Loucy (cell line): ENCODE results near the gene GNA14.

Source experiments
- H2AFZ ChIP-seq: fragments of 200-600 bp; sonication (generic); 2 replicates; pipeline ENCODE4 v1.6.0; 2016; ENCODE audit warnings: antibody characterized with exemption, mild to moderate bottlenecking, low read length, moderate library complexity
- H3F3A ChIP-seq: fragments of 200-600 bp; 2 replicates; pipeline ENCODE4 v1.6.0; 2016; ENCODE audit warnings: antibody characterized with exemption, low read depth, mild to moderate bottlenecking
- H3K27me3 ChIP-seq: fragments of 200-600 bp; sonication (generic); 2 replicates; pipeline ENCODE4 v1.6.1; 2014; ENCODE audit warnings: low read length, mild to moderate bottlenecking; ENCODE audit not compliant: insufficient read depth, poor library complexity, severe bottlenecking
- H3K36me3 ChIP-seq: fragments of 200-600 bp; sonication (generic); 2 replicates; pipeline ENCODE4 v1.6.1; 2016; ENCODE audit warnings: low read length; ENCODE audit not compliant: insufficient read depth
- H3K4me1 ChIP-seq: fragments of 200-600 bp; sonication (generic); 2 replicates; pipeline ENCODE4 v1.5.1; 2014; ENCODE audit warnings: low read length, mild to moderate bottlenecking; ENCODE audit not compliant: insufficient read depth, poor library complexity, severe bottlenecking
- H3K4me2 ChIP-seq: fragments of 200-600 bp; sonication (generic); 2 replicates; pipeline ENCODE4 v1.6.0; 2014; ENCODE audit warnings: antibody characterized with exemption, low read length, low read depth, mild to moderate bottlenecking; ENCODE audit not compliant: poor library complexity, severe bottlenecking
- H3K4me3 ChIP-seq: fragments of 200-600 bp; sonication (generic); 2 replicates; pipeline ENCODE4 v1.5.1; 2014; ENCODE audit warnings: low read length, mild to moderate bottlenecking, mixed read lengths; ENCODE audit not compliant: poor library complexity, severe bottlenecking
- H3K79me2 ChIP-seq: fragments of 200-600 bp; sonication (generic); 2 replicates; pipeline ENCODE4 v1.6.1; 2014; ENCODE audit warnings: low read length; ENCODE audit not compliant: insufficient read depth
- H3K9ac ChIP-seq: fragments of 200-600 bp; sonication (generic); 2 replicates; pipeline ENCODE4 v1.6.0; 2014; ENCODE audit warnings: mild to moderate bottlenecking, low read depth, low read length, moderate library complexity; ENCODE audit not compliant: poor library complexity, severe bottlenecking
- H3K9me2 ChIP-seq: fragments of 200-600 bp; sonication (generic); replicated peaks from 2 replicates; pipeline ENCODE4 v1.6.1; 2016; ENCODE audit warnings: low read depth, low read length, mixed read lengths
- H3K9me3 ChIP-seq: fragments of 200-600 bp; sonication (generic); 2 replicates; pipeline ENCODE4 v1.6.1; 2014; ENCODE audit warnings: mild to moderate bottlenecking, antibody characterized with exemption, low read length, low read depth; ENCODE audit not compliant: insufficient read depth
- H4K20me1 ChIP-seq: fragments of 200-600 bp; sonication (generic); 2 replicates; pipeline ENCODE4 v1.6.0; 2014; ENCODE audit warnings: antibody characterized with exemption, low read length, mild to moderate bottlenecking; ENCODE audit not compliant: insufficient read depth, poor library complexity, severe bottlenecking
- EZH2phosphoT487 ChIP-seq: fragments of 200-600 bp; IDR thresholded peaks from 2 replicates; pipeline ENCODE4 v1.6.1; 2018; ENCODE audit warnings: antibody characterized with exemption, mild to moderate bottlenecking, moderate library complexity, borderline replicate concordance
- TF ChIP-seq, protein P1 (sequence below): fragments of 200-600 bp; sonication (generic); conservative IDR thresholded peaks from 2 replicates; pipeline ENCODE4 v1.5.1; 2014; ENCODE audit warnings: mild to moderate bottlenecking, antibody characterized with exemption, low read length

Gene GNA14

DNA sequence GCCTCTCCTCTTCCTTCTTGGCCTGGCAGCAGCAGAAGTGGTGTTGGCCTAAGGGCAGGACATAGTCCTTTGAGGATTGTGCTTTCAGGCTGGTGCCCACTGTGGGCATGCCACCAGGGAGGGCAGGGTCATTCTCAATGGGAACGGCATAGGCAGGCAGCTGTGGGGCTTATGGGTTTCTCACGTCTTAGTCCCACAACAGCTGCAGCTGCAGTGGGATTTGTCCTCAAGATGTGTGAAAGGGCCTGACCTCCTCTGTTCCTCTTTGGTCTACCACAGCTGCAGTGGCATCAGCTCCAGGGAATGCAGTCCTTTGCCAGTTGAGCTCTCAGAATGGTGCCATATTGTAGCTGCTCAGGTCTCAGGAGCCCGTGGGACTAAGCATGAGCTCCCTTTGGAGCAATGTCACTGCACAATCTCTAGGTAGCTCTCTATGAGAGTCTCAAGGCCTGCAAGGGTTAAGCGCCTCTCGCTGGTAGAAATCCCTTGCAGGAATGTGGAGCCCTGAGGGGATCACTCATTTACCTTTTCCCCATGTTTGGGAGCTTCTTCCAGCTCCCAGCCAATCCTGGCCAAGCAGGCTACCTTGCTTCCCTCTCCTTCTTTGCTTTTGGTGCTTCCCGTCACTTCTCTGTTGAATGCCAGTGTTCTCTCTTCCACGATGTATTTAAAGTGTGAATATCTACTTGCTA is 104.8 kb downstream of the GNA14 start:
- no peaks in the 10 kb centered on the region for H3F3A ChIP-seq
- no peak overlapping the region for H3K9ac ChIP-seq
- no peaks in the 10 kb centered on the region for H3K36me3 ChIP-seq
- no peaks in the 10 kb centered on the region for H4K20me1 ChIP-seq
- peaks cover 19% of the 10 kb centered on the region for H3K9me3 ChIP-seq
- no peaks in the 10 kb centered on the region for H3K27me3 ChIP-seq
- H3K9me2 ChIP-seq = no peaks in the 10 kb centered on the region
- no peak overlapping the region for H3K4me2 ChIP-seq
- no peaks in the 10 kb centered on the region for H3K79me2 ChIP-seq
- TF ChIP-seq, protein P1, sequence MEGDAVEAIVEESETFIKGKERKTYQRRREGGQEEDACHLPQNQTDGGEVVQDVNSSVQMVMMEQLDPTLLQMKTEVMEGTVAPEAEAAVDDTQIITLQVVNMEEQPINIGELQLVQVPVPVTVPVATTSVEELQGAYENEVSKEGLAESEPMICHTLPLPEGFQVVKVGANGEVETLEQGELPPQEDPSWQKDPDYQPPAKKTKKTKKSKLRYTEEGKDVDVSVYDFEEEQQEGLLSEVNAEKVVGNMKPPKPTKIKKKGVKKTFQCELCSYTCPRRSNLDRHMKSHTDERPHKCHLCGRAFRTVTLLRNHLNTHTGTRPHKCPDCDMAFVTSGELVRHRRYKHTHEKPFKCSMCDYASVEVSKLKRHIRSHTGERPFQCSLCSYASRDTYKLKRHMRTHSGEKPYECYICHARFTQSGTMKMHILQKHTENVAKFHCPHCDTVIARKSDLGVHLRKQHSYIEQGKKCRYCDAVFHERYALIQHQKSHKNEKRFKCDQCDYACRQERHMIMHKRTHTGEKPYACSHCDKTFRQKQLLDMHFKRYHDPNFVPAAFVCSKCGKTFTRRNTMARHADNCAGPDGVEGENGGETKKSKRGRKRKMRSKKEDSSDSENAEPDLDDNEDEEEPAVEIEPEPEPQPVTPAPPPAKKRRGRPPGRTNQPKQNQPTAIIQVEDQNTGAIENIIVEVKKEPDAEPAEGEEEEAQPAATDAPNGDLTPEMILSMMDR = no peak
- no peak for TF ChIP-seq EZH2phosphoT487
- no peak overlapping the region for H2AFZ ChIP-seq
- no peaks in the 10 kb centered on the region for H3K4me1 ChIP-seq
- H3K4me3 ChIP-seq = no peak overlapping the region

DNA sequence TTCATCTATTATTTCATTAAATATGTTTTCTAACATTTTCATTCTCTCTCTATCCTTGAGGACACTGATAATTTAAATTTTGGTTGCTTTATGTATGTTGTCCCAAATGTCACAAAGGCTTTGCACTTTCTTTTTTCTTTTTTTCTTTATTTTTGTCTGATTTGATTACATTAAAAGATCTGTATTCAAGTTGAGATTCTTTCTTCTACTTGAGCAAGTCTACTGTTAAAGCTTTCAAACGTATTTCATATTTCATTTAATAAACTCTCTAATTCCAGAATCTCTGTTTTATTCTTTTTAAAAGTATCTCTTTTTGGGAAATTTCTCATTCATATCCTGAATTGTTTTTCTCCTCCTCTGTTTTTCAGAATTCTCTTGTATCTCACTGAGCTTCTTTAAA is 106.5 kb downstream of the GNA14 start:
- Histone ChIP-seq H3K4me1 (no peaks in the 10 kb centered on the region), H3K4me3 (no peak overlapping the region), H3K79me2 (no peaks in the 10 kb centered on the region), H2AFZ (no peak overlapping the region), H3K9me2 (no peaks in the 10 kb centered on the region), H3K4me2 (no peak overlapping the region), H3K27me3 (no peaks in the 10 kb centered on the region), H3K36me3 (no peaks in the 10 kb centered on the region), H3K9ac (no peak overlapping the region), H3F3A (no peaks in the 10 kb centered on the region), H4K20me1 (no peaks in the 10 kb centered on the region), H3K9me3 (peaks cover 19% of the 10 kb centered on the region)
- no peak for TF ChIP-seq EZH2phosphoT487
- TF ChIP-seq, protein P1 = no peak

DNA sequence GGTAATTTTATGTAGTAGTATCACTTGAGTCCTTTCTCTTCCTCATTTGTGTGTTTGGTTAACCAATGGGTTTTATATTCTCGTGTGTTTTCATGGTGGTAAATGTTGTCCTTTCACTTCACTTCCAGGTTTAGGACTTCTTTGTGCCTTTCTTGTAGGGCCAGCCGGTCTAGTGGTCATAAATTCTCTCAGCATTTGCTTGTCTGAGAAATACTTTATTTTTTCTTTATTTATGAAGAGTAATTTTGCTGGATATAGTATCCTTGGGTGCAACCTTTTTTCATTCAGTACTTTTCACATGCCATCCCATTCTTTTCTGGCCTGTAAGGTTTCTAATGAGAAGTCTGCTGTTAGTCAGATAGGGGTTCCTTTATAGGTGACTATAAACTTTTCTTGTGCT is 107.1 kb downstream of the GNA14 start:
- Histone ChIP-seq H3K4me1 (no peaks in the 10 kb centered on the region), H3K9ac (no peak overlapping the region), H2AFZ (no peak overlapping the region), H3K36me3 (no peaks in the 10 kb centered on the region), H3K4me2 (no peak overlapping the region), H3K27me3 (no peaks in the 10 kb centered on the region), H3K9me2 (no peaks in the 10 kb centered on the region), H3K9me3 (peaks cover 19% of the 10 kb centered on the region), H3K4me3 (no peak overlapping the region), H3K79me2 (no peaks in the 10 kb centered on the region), H4K20me1 (no peaks in the 10 kb centered on the region), H3F3A (no peaks in the 10 kb centered on the region)
- TF ChIP-seq, protein P1 = no peak
- no peak for TF ChIP-seq EZH2phosphoT487
